SU-DHL-6 (cell line): Measurements from ENCODE around the gene APOBEC3G.

Experiments used
- H2AFZ ChIP-seq: fragments of 200-600 bp; sonication (generic); 2 replicates; pipeline ENCODE4 v1.6.1; 2014; ENCODE audit warnings: low read depth, mild to moderate bottlenecking, moderate library complexity, mixed read lengths, antibody characterized with exemption, low read length; ENCODE audit not compliant: severe bottlenecking
- H3F3A ChIP-seq: fragments of 200-600 bp; shearing (Covaris generic); 2 replicates; pipeline ENCODE4 v1.6.0; 2016; ENCODE audit warnings: antibody characterized with exemption, mild to moderate bottlenecking; ENCODE audit not compliant: insufficient read depth
- H3K27ac ChIP-seq: fragments of 200-600 bp; sonication (generic); 2 replicates; pipeline ENCODE4 v1.5.1; 2016; ENCODE audit warnings: low read depth, mild to moderate bottlenecking, low read length, moderate library complexity, mixed read lengths
- H3K27me3 ChIP-seq: fragments of 200-600 bp; sonication (generic), shearing (Covaris generic); 2 replicates; pipeline ENCODE4 v1.6.0; 2014; ENCODE audit warnings: mild to moderate bottlenecking, low read length
- H3K36me3 ChIP-seq: fragments of 200-600 bp; sonication (generic); 2 replicates; pipeline ENCODE4 v1.6.1; 2014; ENCODE audit warnings: mild to moderate bottlenecking, low read length, mixed read lengths
- H3K4me2 ChIP-seq: fragments of 300-600, 200-600 bp; shearing (Covaris generic), sonication (generic); 2 replicates; pipeline ENCODE4 v1.6.0; 2014; ENCODE audit warnings: low read length, low read depth, mild to moderate bottlenecking; ENCODE audit not compliant: poor library complexity, severe bottlenecking
- H3K4me3 ChIP-seq: fragments of 200-600 bp; sonication (generic); 2 replicates; pipeline ENCODE4 v1.5.1; 2014; ENCODE audit warnings: antibody characterized with exemption, low read length, mild to moderate bottlenecking, mixed read lengths; ENCODE audit not compliant: insufficient read depth, poor library complexity, severe bottlenecking
- H3K79me2 ChIP-seq: fragments of 200-600 bp; sonication (generic); 2 replicates; pipeline ENCODE4 v1.6.1; 2014; ENCODE audit warnings: mild to moderate bottlenecking, low read length, moderate library complexity; ENCODE audit not compliant: insufficient read depth
- H3K9ac ChIP-seq: fragments of 200-600 bp; sonication (generic); 2 replicates; pipeline ENCODE4 v1.7.0; 2014; ENCODE audit warnings: mild to moderate bottlenecking, low read length
- H3K9me2 ChIP-seq: fragments of 200-600 bp; sonication (generic); replicated peaks from 2 replicates; pipeline ENCODE4 v1.6.1; 2014; ENCODE audit warnings: low read length; ENCODE audit not compliant: insufficient read depth
- H3K9me3 ChIP-seq: fragments of 200-600 bp; sonication (generic); 2 replicates; pipeline ENCODE4 v1.6.1; 2014; ENCODE audit warnings: low read length, mixed read lengths; ENCODE audit not compliant: insufficient read depth
- H4K20me1 ChIP-seq: fragments of 200-600 bp; sonication (generic); 2 replicates; pipeline ENCODE4 v1.6.1; 2014; ENCODE audit warnings: low read depth, mild to moderate bottlenecking, antibody characterized with exemption, low read length, moderate library complexity, mixed read lengths
- CTCF ChIP-seq: fragments of 200-600 bp; sonication (generic); IDR thresholded peaks from one replicate; pipeline ENCODE4 v1.5.1; 2017; ENCODE audit warnings: antibody characterized with exemption, mild to moderate bottlenecking, low read length, moderate library complexity; ENCODE audit not compliant: insufficient read depth, poor library complexity, severe bottlenecking
- EZH2phosphoT487 ChIP-seq: fragments of 200-600 bp; sonication (generic), shearing (Covaris generic); conservative IDR thresholded peaks from 2 replicates; pipeline ENCODE4 v1.6.1; 2018; ENCODE audit warnings: mild to moderate bottlenecking, antibody characterized with exemption, low read length, moderate library complexity, mixed read lengths

APOBEC3G gene

GRCh38 chr22:39128508-39128907 lies 51.4 kb downstream of the APOBEC3G start:
- H3K27me3 ChIP-seq: no peaks in the 10 kb centered on the region

GRCh38 chr22:39129081-39129480 lies 52.0 kb downstream of the APOBEC3G start:
- Histone ChIP-seq H3K9me2 (no peaks in the 10 kb centered on the region), H3F3A (no peaks in the 10 kb centered on the region), H3K27me3 (no peaks in the 10 kb centered on the region), H3K4me2 (no peak overlapping the region), H3K4me3 (no peak overlapping the region), H3K9me3 (no peaks in the 10 kb centered on the region), H3K36me3 (no peaks in the 10 kb centered on the region), H3K9ac (no peak overlapping the region), H3K79me2 (no peaks in the 10 kb centered on the region), H4K20me1 (no peaks in the 10 kb centered on the region), H2AFZ (no peak overlapping the region), H3K27ac (no peak overlapping the region)
- TF ChIP-seq CTCF: no peak
- no peak for TF ChIP-seq EZH2phosphoT487

More at GRCh38 chr22:39128508-39128907, 51.4 kb downstream of the APOBEC3G start:
- Histone ChIP-seq H3K79me2 (no peaks in the 10 kb centered on the region), H4K20me1 (no peaks in the 10 kb centered on the region), H3K4me3 (no peak overlapping the region), H3K4me2 (no peak overlapping the region), H3K27ac (no peak overlapping the region), H3K9me3 (no peaks in the 10 kb centered on the region), H3K9me2 (no peaks in the 10 kb centered on the region), H3K36me3 (no peaks in the 10 kb centered on the region), H3K9ac (no peak overlapping the region), H3F3A (no peaks in the 10 kb centered on the region), H2AFZ (no peak overlapping the region)
- no peak for TF ChIP-seq CTCF
- no peak for TF ChIP-seq EZH2phosphoT487

GRCh38 chr22:39129746-39130145 lies 52.7 kb downstream of the APOBEC3G start:
- no peak overlapping the region for H3K4me3 ChIP-seq
- no peaks in the 10 kb centered on the region for H3K79me2 ChIP-seq
- H3K9ac ChIP-seq: no peak overlapping the region
- no peak overlapping the region for H2AFZ ChIP-seq
- H4K20me1 ChIP-seq: no peaks in the 10 kb centered on the region
- no peaks in the 10 kb centered on the region for H3K9me3 ChIP-seq
- no peaks in the 10 kb centered on the region for H3K36me3 ChIP-seq
- no peak overlapping the region for H3K4me2 ChIP-seq
- H3K27ac ChIP-seq: no peak overlapping the region
- H3F3A ChIP-seq: no peaks in the 10 kb centered on the region
- TF ChIP-seq CTCF: no peak
- no peak for TF ChIP-seq EZH2phosphoT487
- H3K9me2 ChIP-seq: no peaks in the 10 kb centered on the region
- H3K27me3 ChIP-seq: no peaks in the 10 kb centered on the region

GRCh38 chr22:39130152-39130704 lies 53.2 kb downstream of the APOBEC3G start:
- TF ChIP-seq EZH2phosphoT487 (no peak), CTCF (no peak)
- no peaks in the 10 kb centered on the region for H3F3A ChIP-seq

More at GRCh38 chr22:39130152-39130704, 53.2 kb downstream of the APOBEC3G start:
- Histone ChIP-seq H3K27ac (no peak overlapping the region), H3K4me2 (no peak overlapping the region), H2AFZ (no peak overlapping the region), H3K4me3 (no peak overlapping the region), H3K27me3 (no peaks in the 10 kb centered on the region), H3K9me2 (no peaks in the 10 kb centered on the region), H3K36me3 (no peaks in the 10 kb centered on the region), H3K9me3 (no peaks in the 10 kb centered on the region), H4K20me1 (no peaks in the 10 kb centered on the region), H3K9ac (no peak overlapping the region), H3K79me2 (no peaks in the 10 kb centered on the region)
